Measurements from ENCODE around the gene TIFAB. TPM values are rescaled to one million over a fixed set of nuclear protein-coding genes. Genes with fewer than 3 reads are reported as not detected.

The TIFAB gene
- total RNA-seq, 1 experiment from 2014 or later, result not detected

- TF ChIP-seq CTCF (conservative IDR thresholded peaks at IDR 0.05; ENCODE audit: low read depth, low read length), result peak; percentile 80
- TF ChIP-seq EZH2phosphoT487 (IDR thresholded peaks at IDR 0.05; ENCODE audit: borderline replicate concordance, low read length), result no peak
- TF ChIP-seq EZH2 (IDR thresholded peaks at IDR 0.05; ENCODE audit: low read length, unreplicated experiment), result no peak
- peaks cover 17% of the 10 kb centered on the region for H3K27me3 ChIP-seq (ENCODE audit: low read length)
- no peak overlapping the region for H3K4me3 ChIP-seq (ENCODE audit: low read length)
- no peaks in the 10 kb centered on the region for H3K36me3 ChIP-seq (ENCODE audit: low read depth, low read length)
- H3K4me1 ChIP-seq (ENCODE audit: insufficient read depth, low read length), result peaks cover 4% of the 10 kb centered on the region; the same call in 1 of the 2 replicates
- intact Hi-C loops (cut with micrococcal nuclease), result loop anchor here (1.0 kb wide), 2 partner anchors 90 to 104 kb away; no protein-coding TSS in a partner anchor
- peak; percentile 84 for DNase-seq
- H3K9me3 ChIP-seq (ENCODE audit: low read length), result no peaks in the 10 kb centered on the region
- peak overlapping the region; percentile 46 for H3K4me2 ChIP-seq (ENCODE audit: low read length)
- H3K9me2 ChIP-seq (replicated peaks; ENCODE audit: low read length), result no peaks in the 10 kb centered on the region
- no peaks in the 10 kb centered on the region for H3K79me2 ChIP-seq (ENCODE audit: low read length)
- H2AFZ ChIP-seq (ENCODE audit: low read length), result no peak overlapping the region
- no peak overlapping the region for H3K9ac ChIP-seq (ENCODE audit: low read length)
- H4K20me1 ChIP-seq (ENCODE audit: low read length), result no peaks in the 10 kb centered on the region
- BruUV-seq (replicated peaks), result no TSS peak
- no peak overlapping the region for H3K27ac ChIP-seq (ENCODE audit: low read length)
- ChIA-PET CTCF (interaction anchor here (0.7 to 1.5 kb wide), 3 partner anchors 99 to 104 kb away, joined by 3 to 6 read pairs (median 4); no protein-coding TSS in a partner anchor), POLR2A (ENCODE audit: unreplicated experiment) (no interaction called here)
- no peaks in the 10 kb centered on the region for H3F3A ChIP-seq (ENCODE audit: low read length, unreplicated experiment)
- peak; percentile 62 for ATAC-seq
These were observed 10.2 kb upstream of the TIFAB start for GRCh38 chr5:135462304-135462703.

GRCh38 chr5:135461481-135462151 lies 9.5 kb upstream of the TIFAB start:
- intact Hi-C loops (cut with micrococcal nuclease), result loop anchor here (1.0 kb wide), 2 partner anchors 91 to 105 kb away; no protein-coding TSS in a partner anchor
- POLR2A ChIA-PET (ENCODE audit: unreplicated experiment), result no interaction called here
- H3K9me3 ChIP-seq (ENCODE audit: low read length), result no peaks in the 10 kb centered on the region

More at GRCh38 chr5:135461481-135462151, 9.5 kb upstream of the TIFAB start:
- peaks cover 4% of the 10 kb centered on the region; the same call in 1 of the 2 replicates for H3K4me1 ChIP-seq (ENCODE audit: insufficient read depth, low read length)
- H3K4me2 ChIP-seq (ENCODE audit: low read length), result no peak overlapping the region
- H3K9me2 ChIP-seq (replicated peaks; ENCODE audit: low read length), result no peaks in the 10 kb centered on the region
- no TSS peak for BruUV-seq (replicated peaks)
- no peak overlapping the region for H2AFZ ChIP-seq (ENCODE audit: low read length)
- TF ChIP-seq EZH2phosphoT487 (IDR thresholded peaks at IDR 0.05; ENCODE audit: borderline replicate concordance, low read length) (no peak), CTCF (conservative IDR thresholded peaks at IDR 0.05; ENCODE audit: low read depth, low read length) (no peak), EZH2 (IDR thresholded peaks at IDR 0.05; ENCODE audit: low read length, unreplicated experiment) (no peak)
- no peaks in the 10 kb centered on the region for H3K36me3 ChIP-seq (ENCODE audit: low read depth, low read length)
- no peak overlapping the region for H3K4me3 ChIP-seq (ENCODE audit: low read length)
- no peak overlapping the region for H3K9ac ChIP-seq (ENCODE audit: low read length)
- peaks cover 17% of the 10 kb centered on the region for H3K27me3 ChIP-seq (ENCODE audit: low read length)
- H4K20me1 ChIP-seq (ENCODE audit: low read length), result no peaks in the 10 kb centered on the region
- CTCF ChIA-PET, result interaction anchor here (1.0 to 1.5 kb wide), 2 partner anchors 103 to 105 kb away, joined by 3 to 6 read pairs; no protein-coding TSS in a partner anchor
- ATAC-seq (no peak), DNase-seq (no peak)
- H3K79me2 ChIP-seq (ENCODE audit: low read length), result no peaks in the 10 kb centered on the region
- no peak overlapping the region for H3K27ac ChIP-seq (ENCODE audit: low read length)
- H3F3A ChIP-seq (ENCODE audit: low read length, unreplicated experiment), result no peaks in the 10 kb centered on the region
